ENCODE measurements around the gene CCDC120. TPM values are rescaled to one million over a fixed set of nuclear protein-coding genes. Genes with fewer than 3 reads are reported as not detected.

CCDC120 gene
- total and polyA plus RNA-seq, 2 donors from 2014 or later: 5.2 to 13.7 TPM

DNA sequence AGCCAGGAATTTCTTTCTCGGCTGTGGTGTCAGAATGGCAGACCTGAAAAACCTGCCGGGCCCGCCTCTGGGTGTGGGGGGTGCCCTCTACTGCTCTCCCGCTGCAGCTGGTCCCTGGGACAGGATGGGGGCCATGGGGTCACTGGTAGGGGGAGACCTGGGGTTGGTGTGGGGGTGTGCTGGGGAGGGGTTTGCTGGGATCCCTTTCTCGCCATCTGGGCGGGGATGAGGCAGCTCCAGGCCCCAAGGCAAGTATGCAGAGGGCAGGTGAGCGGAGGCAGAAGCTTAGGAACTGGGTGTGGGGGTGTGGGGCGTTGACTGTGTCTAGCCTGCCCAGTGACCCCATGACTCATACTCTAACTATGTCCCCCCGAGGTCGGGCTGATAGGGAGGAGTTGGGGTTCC lies 884 bp downstream of the CCDC120 start:
- intact Hi-C loops (cut with DNase I): no loop called here
- TF ChIP-seq, protein P1, sequence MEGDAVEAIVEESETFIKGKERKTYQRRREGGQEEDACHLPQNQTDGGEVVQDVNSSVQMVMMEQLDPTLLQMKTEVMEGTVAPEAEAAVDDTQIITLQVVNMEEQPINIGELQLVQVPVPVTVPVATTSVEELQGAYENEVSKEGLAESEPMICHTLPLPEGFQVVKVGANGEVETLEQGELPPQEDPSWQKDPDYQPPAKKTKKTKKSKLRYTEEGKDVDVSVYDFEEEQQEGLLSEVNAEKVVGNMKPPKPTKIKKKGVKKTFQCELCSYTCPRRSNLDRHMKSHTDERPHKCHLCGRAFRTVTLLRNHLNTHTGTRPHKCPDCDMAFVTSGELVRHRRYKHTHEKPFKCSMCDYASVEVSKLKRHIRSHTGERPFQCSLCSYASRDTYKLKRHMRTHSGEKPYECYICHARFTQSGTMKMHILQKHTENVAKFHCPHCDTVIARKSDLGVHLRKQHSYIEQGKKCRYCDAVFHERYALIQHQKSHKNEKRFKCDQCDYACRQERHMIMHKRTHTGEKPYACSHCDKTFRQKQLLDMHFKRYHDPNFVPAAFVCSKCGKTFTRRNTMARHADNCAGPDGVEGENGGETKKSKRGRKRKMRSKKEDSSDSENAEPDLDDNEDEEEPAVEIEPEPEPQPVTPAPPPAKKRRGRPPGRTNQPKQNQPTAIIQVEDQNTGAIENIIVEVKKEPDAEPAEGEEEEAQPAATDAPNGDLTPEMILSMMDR (IDR thresholded peaks at IDR 0.05; ENCODE audit: borderline replicate concordance, extremely low read depth, insufficient read depth): no peak

DNA sequence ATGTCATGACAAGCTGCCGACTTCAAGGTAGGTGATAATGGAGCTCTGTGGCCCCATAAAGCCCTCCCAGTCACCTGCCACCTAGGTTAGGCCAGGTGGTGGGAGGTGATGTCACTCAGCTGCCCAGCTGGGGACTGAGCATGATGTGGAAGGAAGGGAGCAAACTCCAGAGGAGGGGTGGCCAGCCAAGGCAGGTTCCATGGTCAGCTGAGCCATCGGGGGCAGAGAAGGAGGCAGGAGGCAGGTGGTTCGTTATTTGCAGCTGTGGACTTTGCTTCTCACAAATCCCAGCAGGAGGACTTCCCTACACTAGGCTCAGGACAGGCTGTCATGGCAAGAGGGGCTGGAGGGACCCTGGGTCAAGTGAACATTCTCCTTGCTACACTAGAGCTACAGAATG lies 2.1 kb downstream of the CCDC120 start:
- H3K9ac ChIP-seq (ENCODE audit: low read length in 3 of 3): no peak overlapping the region
- no peak overlapping the region for H3K27ac ChIP-seq (ENCODE audit: low read depth in 2 of 2, low read length in 2 of 2)
- intact Hi-C loops (cut with DNase I): no loop called here
- FAIRE-seq (no peak), DNase-seq (no peak)
- H3K4me1 ChIP-seq (ENCODE audit: control insufficient read depth in 2 of 3, insufficient read depth in 2 of 3, low read depth in 1 of 3, low read length in 3 of 3): peaks cover 0 to 6% (median 0%) of the 10 kb centered on the region in 3 donors
- H3K27me3 ChIP-seq (ENCODE audit: control insufficient read depth, insufficient read depth, low read length): no peaks in the 10 kb centered on the region
- no peak overlapping the region for H3K4me3 ChIP-seq (ENCODE audit: low read length in 3 of 3)
- no peaks in the 10 kb centered on the region for H3K9me3 ChIP-seq (ENCODE audit: control insufficient read depth in 2 of 3, insufficient read depth in 1 of 3, low read length in 3 of 3)
- TF ChIP-seq, protein P1 (IDR thresholded peaks at IDR 0.05; ENCODE audit: borderline replicate concordance, extremely low read depth, insufficient read depth): no peak
- no peaks in the 10 kb centered on the region for H3K36me3 ChIP-seq (ENCODE audit: control insufficient read depth in 2 of 3, insufficient read depth in 3 of 3, low read length in 3 of 3)

More for the DNA sequence above, 884 bp downstream of the CCDC120 start:
- Histone ChIP-seq H3K4me3 (ENCODE audit: low read length in 3 of 3) (peak overlapping the region in 2 of 3 donors; percentile 64 to 67), H3K27ac (ENCODE audit: low read depth in 2 of 2, low read length in 2 of 2) (peak overlapping the region; percentile 48 to 57), H3K27me3 (ENCODE audit: control insufficient read depth, insufficient read depth, low read length) (no peaks in the 10 kb centered on the region), H3K36me3 (ENCODE audit: control insufficient read depth in 2 of 3, insufficient read depth in 3 of 3, low read length in 3 of 3) (no peaks in the 10 kb centered on the region), H3K9ac (ENCODE audit: low read length in 3 of 3) (peak overlapping the region in 1 of 3 donors; percentile 26), H3K9me3 (ENCODE audit: control insufficient read depth in 2 of 3, insufficient read depth in 1 of 3, low read length in 3 of 3) (no peaks in the 10 kb centered on the region), H3K4me1 (ENCODE audit: control insufficient read depth in 2 of 3, insufficient read depth in 2 of 3, low read depth in 1 of 3, low read length in 3 of 3) (peaks cover 0 to 6% (median 0%) of the 10 kb centered on the region in 3 donors)
- FAIRE-seq (no peak), DNase-seq (no peak)

DNA sequence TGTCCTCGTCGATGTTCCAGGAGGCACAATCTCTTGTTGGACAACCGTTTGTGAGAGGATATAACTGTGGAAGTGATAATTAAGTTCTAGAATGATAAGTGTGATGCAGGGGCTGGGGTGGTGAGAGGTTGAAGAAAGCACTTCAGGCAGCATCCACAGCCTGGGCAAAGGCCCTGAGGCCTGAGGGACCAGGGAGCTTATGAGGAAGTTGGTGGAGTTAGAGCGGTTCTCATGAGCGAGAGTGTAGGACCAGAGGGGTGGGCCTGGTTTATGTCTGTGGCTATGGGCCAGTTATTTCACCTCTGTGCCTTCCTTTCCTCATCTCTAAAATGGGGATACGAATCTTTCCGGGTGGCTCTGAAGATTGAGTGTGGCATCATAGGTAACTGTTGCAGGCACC lies 2.7 kb downstream of the CCDC120 start:
- H3K9me3 ChIP-seq (ENCODE audit: control insufficient read depth in 2 of 3, insufficient read depth in 1 of 3, low read length in 3 of 3): no peaks in the 10 kb centered on the region

More for the DNA sequence above, 2.7 kb downstream of the CCDC120 start:
- H3K4me3 ChIP-seq (ENCODE audit: low read length in 3 of 3): no peak overlapping the region
- FAIRE-seq: no peak
- intact Hi-C loops (cut with DNase I): no loop called here
- no peak overlapping the region for H3K27ac ChIP-seq (ENCODE audit: low read depth in 2 of 2, low read length in 2 of 2)
- TF ChIP-seq, protein P1 (IDR thresholded peaks at IDR 0.05; ENCODE audit: borderline replicate concordance, extremely low read depth, insufficient read depth): no peak
- no peak overlapping the region for H3K9ac ChIP-seq (ENCODE audit: low read length in 3 of 3)
- no peaks in the 10 kb centered on the region for H3K27me3 ChIP-seq (ENCODE audit: control insufficient read depth, insufficient read depth, low read length)
- peaks cover 0 to 6% (median 0%) of the 10 kb centered on the region in 3 donors for H3K4me1 ChIP-seq (ENCODE audit: control insufficient read depth in 2 of 3, insufficient read depth in 2 of 3, low read depth in 1 of 3, low read length in 3 of 3)
- H3K36me3 ChIP-seq (ENCODE audit: control insufficient read depth in 2 of 3, insufficient read depth in 3 of 3, low read length in 3 of 3): no peaks in the 10 kb centered on the region
- no peak for DNase-seq
